ENCODE results near the gene GPR35.
"Not testable (repeated sequence)": the region's sequence is repeated elsewhere in the genome, so short reads cannot be mapped to it uniquely, and the experiment has no call there.

GPR35 gene

GRCh38 chr2:240642806-240643092 lies 17.5 kb downstream of the GPR35 start:
- no peak for DNase-seq

- DNase-seq = no peak
These were observed 18.0 kb downstream of the GPR35 start for GRCh38 chr2:240643093-240643810.

DNA sequence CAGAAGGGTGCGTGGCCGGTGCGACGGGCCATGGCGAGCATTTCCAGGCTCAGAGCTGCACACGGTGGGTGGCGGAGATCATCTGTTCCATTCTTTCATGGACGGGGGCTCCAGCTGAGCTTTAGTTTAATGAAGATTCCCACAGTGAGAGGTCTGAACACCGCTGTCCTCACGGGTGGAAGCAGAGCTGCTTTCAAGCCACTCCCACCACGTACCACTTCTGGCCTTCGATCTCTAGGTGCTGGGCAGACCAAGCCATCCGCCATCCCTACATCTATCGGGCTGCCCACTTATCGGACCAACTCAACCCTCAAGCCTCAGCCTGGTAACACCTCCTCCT lies 18.5 kb downstream of the GPR35 start:
- DNase-seq = no peak

GRCh38 chr2:240644171-240644651 lies 18.9 kb downstream of the GPR35 start:
- no peak for DNase-seq

GRCh38 chr2:240644859-240645301 lies 19.6 kb downstream of the GPR35 start:
- no peak for DNase-seq

DNA sequence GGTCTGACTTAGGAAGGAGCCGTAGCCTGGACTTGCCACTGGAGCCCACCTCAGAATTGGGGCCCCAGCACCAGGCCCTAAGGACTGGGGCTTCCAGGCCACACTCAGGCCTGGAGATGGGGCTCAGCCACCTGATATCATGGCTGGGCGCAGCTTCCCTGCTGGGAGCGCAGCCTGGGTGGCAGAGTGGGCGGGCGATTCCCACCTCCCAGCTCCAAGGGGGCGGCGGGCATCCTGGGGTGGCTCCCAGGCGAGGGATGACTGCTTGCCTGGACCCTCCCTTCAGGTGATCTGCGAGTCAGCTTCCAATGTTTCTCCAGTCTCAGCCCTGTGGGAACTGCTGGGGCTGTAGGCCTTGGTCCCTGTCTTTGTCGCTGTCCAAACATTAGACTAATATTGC lies 20.1 kb downstream of the GPR35 start:
- DNase-seq = no peak

DNA sequence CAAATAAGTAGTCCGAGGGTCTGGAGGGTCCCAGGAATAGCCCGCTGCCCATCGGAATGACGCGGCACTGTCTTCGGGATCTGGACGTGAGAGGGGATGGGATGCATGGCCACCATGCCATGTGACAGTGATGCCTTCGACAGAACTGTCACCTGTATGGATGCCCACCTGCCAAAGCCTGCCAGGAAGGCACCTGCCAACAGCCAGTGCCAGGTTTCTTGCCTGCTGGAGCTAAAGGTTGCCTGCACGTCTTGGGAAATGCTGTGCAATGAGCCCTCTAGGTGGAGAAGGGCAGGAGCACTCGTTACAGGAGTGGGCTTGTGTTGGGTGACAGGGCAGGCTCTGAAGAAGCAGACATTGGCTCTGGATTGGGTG lies 20.5 kb downstream of the GPR35 start:
- DNase-seq = no peak

GRCh38 chr2:240646176-240646899 lies 21.1 kb downstream of the GPR35 start:
- DNase-seq = no peak

DNA sequence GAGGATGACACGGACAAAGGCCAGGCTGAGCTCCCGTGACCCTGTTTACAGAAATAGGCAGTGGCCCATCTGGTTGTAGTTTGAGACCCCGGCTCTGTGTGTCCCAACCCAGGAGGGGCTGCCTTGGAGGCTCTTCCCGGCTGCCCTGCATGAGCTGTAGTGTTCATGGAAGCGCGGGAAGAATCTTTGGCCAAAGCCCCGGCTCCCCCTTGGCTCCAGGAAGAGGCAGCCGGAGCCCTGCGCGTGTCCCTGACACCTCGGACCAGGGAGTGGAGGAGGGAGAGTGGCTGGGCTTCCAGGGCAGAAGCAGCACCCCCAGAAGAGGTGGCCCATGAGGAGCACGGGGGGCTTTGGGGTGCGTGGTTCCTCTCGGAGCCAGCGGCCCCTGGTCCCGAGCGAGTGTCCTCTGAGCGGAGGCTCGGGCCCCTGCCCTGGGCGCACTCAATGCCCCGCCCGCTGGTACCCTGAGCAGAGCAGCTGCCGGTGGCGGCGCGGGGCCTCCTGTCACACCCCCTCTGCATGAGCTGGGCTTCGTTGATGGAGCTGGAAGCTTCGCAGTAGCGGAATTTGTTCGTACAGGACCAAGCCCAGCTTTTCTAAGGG lies 21.7 kb downstream of the GPR35 start:
- no peak for DNase-seq

DNA sequence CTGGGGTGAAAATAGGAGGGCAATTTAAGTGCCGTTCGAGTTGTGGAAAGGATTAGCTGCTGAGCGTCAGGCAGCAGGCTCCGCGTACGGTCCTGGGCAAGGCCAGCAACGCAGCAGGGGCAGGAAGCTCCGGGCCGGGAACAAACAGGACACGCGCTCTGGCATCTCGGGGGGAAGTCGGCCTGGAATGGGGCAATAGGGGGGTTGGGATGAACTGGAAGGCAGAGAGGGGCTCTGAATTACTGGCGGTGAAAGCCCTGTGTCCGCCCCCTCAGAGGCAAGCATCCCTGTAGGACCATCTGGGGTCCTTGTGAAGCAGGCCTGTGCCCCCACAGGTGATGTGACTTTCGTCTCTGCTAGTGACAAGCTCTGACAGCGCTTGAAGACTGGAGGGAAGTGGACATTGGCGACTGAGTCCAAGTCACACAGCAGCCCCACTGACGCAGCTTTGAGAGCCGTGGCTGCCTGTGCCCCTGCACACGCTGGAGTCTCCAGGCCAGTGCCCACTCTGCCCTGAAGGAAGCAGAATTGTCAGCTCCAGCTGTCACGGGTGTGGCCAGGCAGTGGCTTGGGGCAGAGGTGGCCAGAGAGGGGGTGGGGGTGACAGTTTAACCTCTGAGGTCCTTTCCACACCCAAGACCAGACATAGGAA lies 22.3 kb downstream of the GPR35 start:
- no peak for DNase-seq

DNA sequence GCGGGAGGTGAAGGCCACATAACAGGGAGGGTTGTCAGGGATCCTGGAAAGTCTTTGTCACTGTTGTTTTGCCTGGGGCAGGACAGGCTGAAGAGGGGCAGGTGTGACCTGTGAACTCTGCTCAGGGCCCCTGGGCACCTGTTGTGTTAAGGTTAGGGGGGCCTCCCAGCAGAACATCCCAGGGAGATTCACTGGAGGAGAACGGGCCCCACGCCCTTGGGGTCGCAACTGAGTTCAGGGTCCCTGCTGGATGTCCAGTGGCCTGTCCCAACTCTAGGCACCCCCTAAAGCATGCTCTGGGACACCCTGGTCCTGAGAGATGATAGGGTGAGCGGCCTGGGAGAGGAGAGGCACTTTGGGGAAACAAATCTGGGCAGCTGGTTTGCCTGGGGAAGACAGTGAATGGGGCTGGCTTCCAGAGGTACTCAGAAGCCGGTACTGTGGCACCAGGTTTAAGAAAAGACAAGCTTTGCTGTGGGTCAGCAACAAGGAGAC lies 22.9 kb downstream of the GPR35 start:
- no peak for DNase-seq

- DNase-seq = no peak
These were observed 23.5 kb downstream of the GPR35 start for GRCh38 chr2:240648650-240649275.

DNA sequence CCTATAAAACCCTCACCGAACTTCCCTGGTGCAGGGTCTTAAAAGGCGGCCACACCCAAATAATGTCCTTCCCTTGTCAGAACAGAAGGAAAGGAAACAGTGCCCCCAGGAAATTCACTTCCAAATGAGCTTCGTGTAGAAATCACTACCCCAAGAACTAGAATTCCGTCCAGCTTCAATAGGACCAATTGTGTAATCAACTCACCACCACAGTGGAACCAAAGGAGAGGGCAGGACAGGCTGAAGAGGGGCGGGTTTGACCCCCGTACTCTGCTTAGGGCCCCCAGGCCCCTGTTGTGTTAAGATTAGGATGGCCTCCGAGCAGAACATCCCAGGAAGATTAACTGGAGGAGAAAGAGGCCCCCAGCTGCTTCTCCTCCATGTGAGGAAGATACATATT lies 24.1 kb downstream of the GPR35 start:
- DNase-seq = no peak

DNA sequence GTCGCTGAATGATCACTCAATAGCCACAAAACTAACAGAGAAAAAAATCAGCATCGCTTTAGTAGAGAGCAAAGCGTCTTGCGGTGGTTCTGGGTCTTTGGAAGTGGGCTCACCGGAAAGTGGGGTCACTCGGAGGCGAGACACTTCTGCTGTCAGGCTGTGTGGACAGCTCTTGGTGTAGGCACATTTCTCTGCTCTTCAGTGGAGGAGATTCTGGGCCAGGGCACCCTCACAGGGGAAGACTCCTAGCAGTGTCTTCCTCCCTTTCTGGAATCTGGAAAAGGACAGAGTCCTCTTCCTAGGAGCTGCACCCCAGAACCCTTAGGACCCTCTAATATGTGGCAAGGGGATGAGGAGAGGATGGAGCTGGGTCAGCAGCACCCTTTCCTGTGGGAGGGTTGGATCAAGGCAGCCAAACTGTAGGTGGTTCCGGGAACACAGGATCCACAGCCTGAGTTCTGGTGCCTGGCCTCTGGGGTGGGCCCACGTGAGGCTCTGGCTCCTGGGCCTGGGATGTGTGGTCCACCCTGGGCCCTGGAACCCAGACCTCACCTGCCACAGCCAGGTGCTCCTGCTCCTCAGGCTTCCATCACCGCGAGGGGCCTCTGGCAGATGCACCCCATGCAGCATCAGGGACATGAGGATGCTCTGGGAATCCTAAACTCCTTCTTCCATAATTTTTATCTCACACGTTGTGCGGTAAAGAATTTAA lies 25.1 kb downstream of the GPR35 start:
- DNase-seq = no peak

DNA sequence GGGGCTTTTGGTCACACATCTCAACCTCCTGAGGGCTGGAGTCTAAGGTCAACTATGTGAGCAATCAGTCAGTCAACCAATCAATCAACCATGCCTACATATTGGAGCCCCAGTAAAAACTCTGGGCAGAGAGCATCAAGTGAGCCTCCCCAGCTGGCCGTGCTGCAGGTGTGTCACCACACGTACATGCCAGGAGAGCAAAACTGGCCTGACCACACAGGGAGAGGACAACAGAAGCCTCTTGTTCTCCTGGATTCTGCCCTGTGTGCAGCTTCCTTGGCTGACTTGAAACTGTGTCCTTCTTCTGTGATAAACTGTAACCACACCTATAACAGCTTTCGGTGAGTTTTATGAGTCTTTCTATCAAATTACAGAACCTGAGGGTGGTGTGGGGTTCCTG lies 25.9 kb downstream of the GPR35 start:
- DNase-seq = no peak

DNA sequence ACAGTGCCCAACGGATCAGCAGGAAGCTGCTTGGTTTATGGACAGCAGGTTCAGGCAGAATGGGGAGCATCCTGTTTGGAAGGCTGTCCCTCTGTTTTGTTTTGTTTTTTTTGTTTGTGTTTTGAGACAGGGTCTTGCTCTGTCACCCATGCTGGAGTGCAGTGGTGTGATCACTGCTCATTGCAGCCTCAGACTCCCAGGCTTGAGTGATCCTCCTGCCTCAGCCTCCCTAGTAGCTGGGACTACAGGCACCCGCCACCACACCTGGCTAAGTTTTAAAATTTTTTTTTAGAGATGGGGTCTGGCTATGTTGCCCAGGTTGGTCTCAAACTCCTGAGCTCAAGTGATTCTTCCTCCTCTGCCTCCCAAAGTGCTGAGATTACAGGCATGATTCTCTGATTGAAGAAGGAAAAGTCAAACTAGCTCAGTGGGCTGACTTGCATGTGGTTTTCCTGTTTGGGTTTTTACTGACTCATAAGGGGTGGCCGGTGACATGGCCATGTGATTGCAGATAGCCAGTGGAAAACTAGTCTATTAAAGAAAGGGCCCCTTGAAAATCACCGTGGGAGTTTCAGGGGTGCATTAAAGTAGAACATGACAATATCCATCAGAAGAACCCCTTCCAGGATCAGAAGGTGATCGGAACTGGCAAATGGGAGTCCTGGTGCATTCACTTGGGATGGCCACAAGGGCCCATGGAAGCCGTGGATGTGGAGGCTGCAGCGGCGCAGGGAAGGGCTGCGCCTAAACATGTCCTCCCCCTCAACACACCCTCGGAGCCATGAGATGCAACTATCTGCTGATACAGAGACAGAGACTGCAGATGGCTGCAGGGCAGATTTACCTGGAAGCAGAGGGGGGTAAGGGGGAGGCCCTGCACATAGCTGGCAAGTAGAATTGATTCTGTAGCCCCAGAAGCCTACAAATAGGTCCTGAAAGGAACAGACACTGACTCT lies 30.9 kb downstream of the GPR35 start:
- DNase-seq = peak; percentile 41

DNA sequence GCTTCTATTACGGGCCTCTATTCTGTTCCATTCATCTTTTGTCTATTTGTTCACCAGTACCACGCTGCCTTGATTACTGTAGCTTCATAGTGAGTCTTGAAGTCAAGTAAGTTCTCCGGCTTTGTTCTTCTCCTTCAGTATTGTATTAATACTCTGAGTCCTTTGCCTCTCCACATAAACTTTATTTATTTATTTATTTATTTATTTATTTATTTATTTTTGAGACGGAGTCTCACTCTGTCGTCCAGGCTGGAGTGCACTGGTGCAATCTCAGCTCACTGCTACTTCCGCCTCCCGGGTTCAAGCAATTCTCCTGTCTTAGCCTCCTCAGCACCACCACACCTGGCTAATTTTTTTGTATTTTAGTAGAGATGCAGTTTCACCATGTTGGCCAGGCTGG lies 34.6 kb downstream of the GPR35 start:
- not testable (repeated sequence) for DNase-seq

GRCh38 chr2:240662681-240663080 lies 37.4 kb downstream of the GPR35 start:
- no peak for DNase-seq

- DNase-seq = no peak
These were observed 38.4 kb downstream of the GPR35 start for GRCh38 chr2:240663546-240664190.

DNA sequence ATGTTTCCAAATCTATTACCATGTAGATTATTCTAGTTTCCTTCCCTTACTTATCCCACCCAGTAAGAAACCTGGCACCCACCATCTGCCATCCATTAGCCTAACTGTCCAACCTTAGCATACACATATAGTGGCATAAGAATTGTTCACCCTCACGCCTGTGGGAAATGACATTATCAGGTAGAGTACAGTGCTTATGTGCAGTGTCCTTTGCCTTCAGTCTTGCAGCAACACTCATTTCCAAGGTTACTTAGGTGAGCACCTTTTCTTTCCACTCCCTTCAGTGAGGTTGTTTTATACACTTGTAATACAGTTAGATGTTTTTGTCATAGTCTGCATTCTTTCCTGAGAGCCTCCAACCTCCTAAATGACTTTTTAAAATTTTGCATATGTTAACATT lies 39.3 kb downstream of the GPR35 start:
- DNase-seq = no peak

DNA sequence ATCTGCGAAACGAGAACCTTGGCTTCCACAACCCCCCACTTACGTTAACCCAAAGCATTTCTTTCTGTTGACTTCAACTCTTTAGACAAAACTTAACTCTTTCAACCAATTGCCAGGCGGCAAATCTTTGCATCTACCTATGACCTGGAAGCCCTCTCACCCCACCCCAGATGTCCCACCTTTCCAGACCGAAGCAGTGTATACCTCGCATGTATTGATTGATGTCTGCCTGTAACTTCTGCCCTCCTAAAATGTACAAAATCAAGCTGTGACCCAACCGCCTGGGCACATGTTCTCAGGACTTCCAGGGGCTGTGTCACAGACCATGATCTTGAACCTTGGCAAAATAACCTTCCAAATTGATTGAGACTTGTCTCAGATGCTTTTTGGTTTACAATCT lies 45.1 kb downstream of the GPR35 start:
- no peak for DNase-seq

Measured in NK-92 treated with Interleukin-12 subunit alpha and Interleukin-12 subunit beta, amount 100 ng/mL, for 24 hours (cell line).